Measurements from ENCODE around the gene SLC34A1. TPM values are rescaled to one million over a fixed set of nuclear protein-coding genes. Genes with fewer than 3 reads are reported as not detected.

SLC34A1 gene
- total RNA-seq, 4 donors from 2014 or later: not detected

- intact Hi-C loops (cut with DNase I; ENCODE audit: low total_unique reads): no loop called here
- Histone ChIP-seq H3K9me3 (no peaks in the 10 kb centered on the region), H3K27ac (no peak overlapping the region), H3K4me1 (peaks cover 3 to 11% of the 10 kb centered on the region in 2 donors), H3K27me3 (no peaks in the 10 kb centered on the region), H3K36me3 (no peaks in the 10 kb centered on the region), H3K4me3 (no peak overlapping the region)
- no peak for TF ChIP-seq POLR2A (IDR thresholded peaks at IDR 0.05)
- TF ChIP-seq, protein P1, sequence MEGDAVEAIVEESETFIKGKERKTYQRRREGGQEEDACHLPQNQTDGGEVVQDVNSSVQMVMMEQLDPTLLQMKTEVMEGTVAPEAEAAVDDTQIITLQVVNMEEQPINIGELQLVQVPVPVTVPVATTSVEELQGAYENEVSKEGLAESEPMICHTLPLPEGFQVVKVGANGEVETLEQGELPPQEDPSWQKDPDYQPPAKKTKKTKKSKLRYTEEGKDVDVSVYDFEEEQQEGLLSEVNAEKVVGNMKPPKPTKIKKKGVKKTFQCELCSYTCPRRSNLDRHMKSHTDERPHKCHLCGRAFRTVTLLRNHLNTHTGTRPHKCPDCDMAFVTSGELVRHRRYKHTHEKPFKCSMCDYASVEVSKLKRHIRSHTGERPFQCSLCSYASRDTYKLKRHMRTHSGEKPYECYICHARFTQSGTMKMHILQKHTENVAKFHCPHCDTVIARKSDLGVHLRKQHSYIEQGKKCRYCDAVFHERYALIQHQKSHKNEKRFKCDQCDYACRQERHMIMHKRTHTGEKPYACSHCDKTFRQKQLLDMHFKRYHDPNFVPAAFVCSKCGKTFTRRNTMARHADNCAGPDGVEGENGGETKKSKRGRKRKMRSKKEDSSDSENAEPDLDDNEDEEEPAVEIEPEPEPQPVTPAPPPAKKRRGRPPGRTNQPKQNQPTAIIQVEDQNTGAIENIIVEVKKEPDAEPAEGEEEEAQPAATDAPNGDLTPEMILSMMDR (IDR thresholded peaks at IDR 0.05): peak; percentile 16 to 63 (median 32)
- DNase-seq: no peak
These were observed 15.2 kb upstream of the SLC34A1 start for GRCh38 chr5:177368869-177369644.

- Histone ChIP-seq H3K27ac (no peak overlapping the region), H3K36me3 (no peaks in the 10 kb centered on the region), H3K4me1 (peaks cover 3 to 11% of the 10 kb centered on the region in 2 donors), H3K4me3 (no peak overlapping the region), H3K27me3 (no peaks in the 10 kb centered on the region), H3K9me3 (no peaks in the 10 kb centered on the region)
- TF ChIP-seq, protein P1 (IDR thresholded peaks at IDR 0.05): no peak
- TF ChIP-seq POLR2A (IDR thresholded peaks at IDR 0.05): no peak
- no peak for DNase-seq
- intact Hi-C loops (cut with DNase I; ENCODE audit: low total_unique reads): no loop called here
These were observed 14.4 kb upstream of the SLC34A1 start for GRCh38 chr5:177369645-177370440.

- intact Hi-C loops (cut with DNase I; ENCODE audit: low total_unique reads): no loop called here
- Histone ChIP-seq H3K27me3 (no peaks in the 10 kb centered on the region), H3K9me3 (no peaks in the 10 kb centered on the region), H3K4me1 (peaks cover 3 to 11% of the 10 kb centered on the region in 2 donors), H3K36me3 (no peaks in the 10 kb centered on the region), H3K4me3 (peak overlapping the region in 1 of 2 donors; percentile 21), H3K27ac (no peak overlapping the region)
- no peak for TF ChIP-seq POLR2A (IDR thresholded peaks at IDR 0.05)
- TF ChIP-seq, protein P1 (IDR thresholded peaks at IDR 0.05): peak; percentile 9 to 56 (median 38)
- DNase-seq: peak; percentile 74 to 77
These were observed 13.6 kb upstream of the SLC34A1 start for GRCh38 chr5:177370488-177371119.

DNA sequence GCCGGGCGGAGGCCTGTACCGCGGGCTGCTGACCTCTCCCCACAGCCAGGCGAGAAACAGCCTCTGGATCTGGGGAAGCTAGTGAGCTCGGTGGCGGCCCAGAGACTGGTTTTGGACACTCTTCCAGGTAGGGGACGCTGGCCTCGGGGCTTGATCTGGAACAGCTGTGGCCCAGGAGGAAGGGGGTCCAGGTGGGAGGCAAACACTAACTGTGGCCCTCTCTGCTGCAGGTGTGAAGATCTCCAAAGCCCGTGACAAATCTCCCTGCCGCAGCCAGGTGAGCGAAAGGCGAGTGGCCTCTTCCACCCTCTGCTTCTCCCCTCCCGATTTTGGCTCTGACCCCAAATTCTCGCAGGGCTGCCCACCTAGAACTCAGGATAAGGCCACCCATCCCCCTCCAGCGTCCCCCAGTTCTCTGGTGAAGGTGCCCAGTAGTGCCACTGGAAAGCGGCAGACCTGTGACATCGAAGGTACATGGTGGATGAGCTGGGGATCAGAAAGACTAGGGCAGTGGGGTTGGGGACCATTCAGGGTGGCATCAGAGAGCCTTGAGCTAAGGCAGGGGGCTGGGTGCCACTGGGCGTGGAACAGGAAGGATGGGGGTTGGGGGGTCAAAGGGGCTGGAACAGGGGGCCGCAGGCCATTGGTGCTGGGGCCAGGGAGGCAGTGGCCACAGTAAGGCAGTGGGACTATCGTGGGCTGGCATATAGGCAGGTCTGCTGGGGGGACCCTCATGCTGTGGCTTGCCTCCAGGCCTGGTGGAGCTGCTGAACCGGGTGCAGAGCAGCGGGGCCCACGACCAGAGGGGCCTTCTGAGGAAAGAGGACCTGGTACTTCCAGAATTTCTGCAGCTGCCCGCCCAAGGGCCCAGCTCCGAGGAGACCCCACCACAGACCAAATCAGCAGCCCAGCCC lies 12.9 kb upstream of the SLC34A1 start:
- no peak for DNase-seq
- peaks cover 0 to 11% of the 10 kb centered on the region in 2 donors for H3K4me1 ChIP-seq
- peak overlapping the region; percentile 12 to 26 for H3K4me3 ChIP-seq
- no peaks in the 10 kb centered on the region for H3K9me3 ChIP-seq
- no peaks in the 10 kb centered on the region for H3K36me3 ChIP-seq
- H3K27ac ChIP-seq: no peak overlapping the region
- H3K27me3 ChIP-seq: no peaks in the 10 kb centered on the region
- intact Hi-C loops (cut with DNase I; ENCODE audit: low total_unique reads): no loop called here
- no peak for TF ChIP-seq POLR2A (IDR thresholded peaks at IDR 0.05)
- TF ChIP-seq, protein P1 (IDR thresholded peaks at IDR 0.05): no peak

Measured in uterus (tissue), 4 donors.